Measurements from ENCODE around the gene TAS2R19.
"Not testable (repeated sequence)": the region's sequence is repeated elsewhere in the genome, so short reads cannot be mapped to it uniquely, and the experiment has no call there.

TAS2R19 gene

GRCh38 chr12:11022520-11022919, at the start of gene TAS2R19:
Gene TAS2R19, minus strand, starts transcription at chr12:11022620. Its CDS starts 49 bp downstream, at chr12:11022571.
- no peak for ATAC-seq
- no peak for DNase-seq (ENCODE audit: low spot score in 2 of 2)
- peaks cover 4% of the 10 kb centered on the region for H3K9me3 Mint-ChIP-seq
- no peak within 1 kb of the TSS for H3K4me3 Mint-ChIP-seq
- peaks cover 9% of the 10 kb centered on the region for H3K4me1 Mint-ChIP-seq
- no peak within 1 kb of the TSS for H3K27ac Mint-ChIP-seq
- H3K36me3 Mint-ChIP-seq = peaks cover 20% of the 10 kb centered on the region

GRCh38 chr12:11071414-11071813, 49.0 kb upstream of the TAS2R19 start:
- H3K27ac Mint-ChIP-seq = no peak overlapping the region
- H3K9me3 Mint-ChIP-seq = no peaks in the 10 kb centered on the region
- H3K36me3 Mint-ChIP-seq = peaks cover 6% of the 10 kb centered on the region
- DNase-seq (ENCODE audit: low spot score in 2 of 2) (no peak), ATAC-seq (no peak)
- H3K4me3 Mint-ChIP-seq = no peak overlapping the region
- H3K4me1 Mint-ChIP-seq = peaks cover 10% of the 10 kb centered on the region

GRCh38 chr12:11070999-11071398, 48.6 kb upstream of the TAS2R19 start:
- DNase-seq (ENCODE audit: low spot score in 2 of 2) = no peak
- H3K4me1 Mint-ChIP-seq = peaks cover 10% of the 10 kb centered on the region

GRCh38 chr12:11069854-11070365, 47.5 kb upstream of the TAS2R19 start:
- H3K4me1 Mint-ChIP-seq = peaks cover 10% of the 10 kb centered on the region
- H3K9me3 Mint-ChIP-seq = no peaks in the 10 kb centered on the region
- ATAC-seq (no peak), DNase-seq (ENCODE audit: low spot score in 2 of 2) (no peak)
- no peak overlapping the region for H3K27ac Mint-ChIP-seq
- H3K36me3 Mint-ChIP-seq = peaks cover 6% of the 10 kb centered on the region
- H3K4me3 Mint-ChIP-seq = no peak overlapping the region

More at GRCh38 chr12:11070999-11071398, 48.6 kb upstream of the TAS2R19 start:
- H3K36me3 Mint-ChIP-seq = peaks cover 6% of the 10 kb centered on the region
- no peak overlapping the region for H3K27ac Mint-ChIP-seq
- H3K9me3 Mint-ChIP-seq = no peaks in the 10 kb centered on the region
- H3K4me3 Mint-ChIP-seq = no peak overlapping the region
- no peak for ATAC-seq

- DNase-seq (ENCODE audit: low spot score in 2 of 2) (no peak), ATAC-seq (no peak)
- H3K4me1 Mint-ChIP-seq = peaks cover 10% of the 10 kb centered on the region
- H3K36me3 Mint-ChIP-seq = peaks cover 6% of the 10 kb centered on the region
- H3K4me3 Mint-ChIP-seq = no peak overlapping the region
- no peaks in the 10 kb centered on the region for H3K9me3 Mint-ChIP-seq
- no peak overlapping the region for H3K27ac Mint-ChIP-seq
Measured at GRCh38 chr12:11067514-11067913, 45.1 kb upstream of the TAS2R19 start.

- H3K4me3 Mint-ChIP-seq; ATAC-seq; H3K9me3 Mint-ChIP-seq; DNase-seq (ENCODE audit: low spot score in 2 of 2); H3K27ac Mint-ChIP-seq; H3K4me1 Mint-ChIP-seq; H3K36me3 Mint-ChIP-seq: not testable (repeated sequence)
Measured at GRCh38 chr12:11062194-11062593, 39.8 kb upstream of the TAS2R19 start, which contains the start of gene TAS2R46. Gene TAS2R46, minus strand, starts transcription at chr12:11062294. Its CDS starts 0 bp downstream, at chr12:11062294.

GRCh38 chr12:11059784-11060183, 37.4 kb upstream of the TAS2R19 start:
- H3K27ac Mint-ChIP-seq = no peak overlapping the region
- peaks cover 6% of the 10 kb centered on the region for H3K36me3 Mint-ChIP-seq
- no peak overlapping the region for H3K4me3 Mint-ChIP-seq
- H3K9me3 Mint-ChIP-seq = no peaks in the 10 kb centered on the region
- ATAC-seq (no peak), DNase-seq (ENCODE audit: low spot score in 2 of 2) (no peak)
- no peaks in the 10 kb centered on the region for H3K4me1 Mint-ChIP-seq

GRCh38 chr12:11059041-11059440, 36.6 kb upstream of the TAS2R19 start:
- Mint-ChIP-seq H3K4me1 (no peaks in the 10 kb centered on the region), H3K36me3 (peaks cover 6% of the 10 kb centered on the region), H3K4me3 (no peak overlapping the region), H3K27ac (no peak overlapping the region), H3K9me3 (no peaks in the 10 kb centered on the region)
- ATAC-seq = no peak
- no peak for DNase-seq (ENCODE audit: low spot score in 2 of 2)

GRCh38 chr12:11055306-11055705, 32.9 kb upstream of the TAS2R19 start:
- no peak overlapping the region for H3K4me3 Mint-ChIP-seq
- DNase-seq (ENCODE audit: low spot score in 2 of 2) = no peak
- ATAC-seq = no peak
- no peak overlapping the region for H3K27ac Mint-ChIP-seq
- no peaks in the 10 kb centered on the region for H3K4me1 Mint-ChIP-seq
- peaks cover 9% of the 10 kb centered on the region for H3K36me3 Mint-ChIP-seq
- peaks cover 5% of the 10 kb centered on the region for H3K9me3 Mint-ChIP-seq

GRCh38 chr12:11049806-11050531, 27.5 kb upstream of the TAS2R19 start:
- not testable (repeated sequence) for H3K27ac Mint-ChIP-seq; H3K4me3 Mint-ChIP-seq; H3K9me3 Mint-ChIP-seq; DNase-seq (ENCODE audit: low spot score in 2 of 2); H3K4me1 Mint-ChIP-seq; ATAC-seq
- peaks cover 18% of the 10 kb centered on the region for H3K36me3 Mint-ChIP-seq

GRCh38 chr12:11041366-11041765, 18.9 kb upstream of the TAS2R19 start:
- H3K4me1 Mint-ChIP-seq = peaks cover 11% of the 10 kb centered on the region
- H3K36me3 Mint-ChIP-seq = peaks cover 25% of the 10 kb centered on the region
- H3K4me3 Mint-ChIP-seq; DNase-seq (ENCODE audit: low spot score in 2 of 2); H3K9me3 Mint-ChIP-seq; ATAC-seq; H3K27ac Mint-ChIP-seq: not testable (repeated sequence)

- H3K36me3 Mint-ChIP-seq = peaks cover 20% of the 10 kb centered on the region
- no peak overlapping the region for H3K4me3 Mint-ChIP-seq
- H3K4me1 Mint-ChIP-seq = peaks cover 11% of the 10 kb centered on the region
- H3K27ac Mint-ChIP-seq = peak overlapping the region; percentile 43
- ATAC-seq = no peak
- no peak for DNase-seq (ENCODE audit: low spot score in 2 of 2)
- H3K9me3 Mint-ChIP-seq = no peaks in the 10 kb centered on the region
Measured at GRCh38 chr12:11040162-11040561, 17.7 kb upstream of the TAS2R19 start.

GRCh38 chr12:11039171-11039570, 16.8 kb upstream of the TAS2R19 start:
- H3K36me3 Mint-ChIP-seq = peaks cover 20% of the 10 kb centered on the region
- DNase-seq (ENCODE audit: low spot score in 2 of 2) = no peak
- no peak overlapping the region for H3K27ac Mint-ChIP-seq
- H3K9me3 Mint-ChIP-seq = no peaks in the 10 kb centered on the region
- H3K4me3 Mint-ChIP-seq = no peak overlapping the region
- ATAC-seq = no peak
- peaks cover 10% of the 10 kb centered on the region for H3K4me1 Mint-ChIP-seq

GRCh38 chr12:11033959-11034358, 11.5 kb upstream of the TAS2R19 start:
- peak; percentile 85 for ATAC-seq
- H3K4me1 Mint-ChIP-seq; H3K4me3 Mint-ChIP-seq; H3K9me3 Mint-ChIP-seq; H3K27ac Mint-ChIP-seq; H3K36me3 Mint-ChIP-seq; DNase-seq (ENCODE audit: low spot score in 2 of 2): not testable (repeated sequence)

GRCh38 chr12:11031307-11031706, 8.9 kb upstream of the TAS2R19 start, which contains the start of gene TAS2R31:
Gene TAS2R31, minus strand, starts transcription at chr12:11031407. Its CDS starts 72 bp downstream, at chr12:11031335.
- Mint-ChIP-seq H3K9me3 (no peaks in the 10 kb centered on the region), H3K36me3 (no peaks in the 10 kb centered on the region), H3K27ac (no peak within 1 kb of the TSS), H3K4me3 (no peak within 1 kb of the TSS), H3K4me1 (no peaks in the 10 kb centered on the region)
- ATAC-seq = no peak
- DNase-seq (ENCODE audit: low spot score in 2 of 2) = no peak

GRCh38 chr12:11026118-11026517, 3.7 kb upstream of the TAS2R19 start:
- no peak for DNase-seq (ENCODE audit: low spot score in 2 of 2)
- no peak for ATAC-seq
- peaks cover 4% of the 10 kb centered on the region for H3K9me3 Mint-ChIP-seq
- H3K27ac Mint-ChIP-seq = no peak overlapping the region
- H3K36me3 Mint-ChIP-seq = peaks cover 9% of the 10 kb centered on the region
- H3K4me3 Mint-ChIP-seq = no peak overlapping the region
- peaks cover 9% of the 10 kb centered on the region for H3K4me1 Mint-ChIP-seq
